Testis (tissue), 3 donors: Measurements from ENCODE around the gene SAP130. TPM values are rescaled to one million over a fixed set of nuclear protein-coding genes. Genes with fewer than 3 reads are reported as not detected.

Experiments
- DNase-seq: peaks from one replicate; pipeline ENCODE4 v3.0.0-alpha.2; 2019
- H3K27ac ChIP-seq, 2 donors: fragments of 200-600 bp; sonication (generic); one replicate each; pipeline ENCODE4 v1.5.1; 2019
- H3K27me3 ChIP-seq: fragments of 200-600 bp; sonication (generic); one replicate; pipeline ENCODE4 v1.5.1; 2019
- H3K36me3 ChIP-seq: fragments of 200-600 bp; sonication (generic); one replicate; pipeline ENCODE4 v1.5.1; 2017; ENCODE audit warnings: low read depth; ENCODE audit errors: missing control alignments
- H3K4me1 ChIP-seq: fragments of 200-600 bp; sonication (generic); one replicate; pipeline ENCODE4 v1.5.1; 2019
- H3K4me3 ChIP-seq, 2 donors: fragments of 200-600 bp; sonication (generic); one replicate each; pipeline ENCODE4 v1.5.1; 2017 to 2019
- H3K9me3 ChIP-seq: fragments of 200-600 bp; sonication (generic); one replicate; pipeline ENCODE4 v1.5.1; 2017
- POLR2A ChIP-seq: fragments of 450-650 bp; IDR thresholded peaks from one replicate; pipeline ENCODE4 v1.6.1; 2017; ENCODE audit warnings: antibody characterized with exemption, mild to moderate bottlenecking, moderate library complexity
- WGBS, 2 donors: methylation state at CpG; one replicate each; pipeline ENCODE4 v1.1.5; 2018; 5-methylcytosine and 5-hydroxymethylcytosine counted together
- intact Hi-C: fragments of 100-400 bp; cut with DNase I; formaldehyde crosslinking; loops from one replicate; pipeline ENCODE4 v1.15.1; 2023; ENCODE audit warnings: low total_unique reads
- polyA plus RNA-seq: library from polyadenylated mRNA; stranded (reverse); fragments of 350-450 nt; fragmentation: Illumina TruSeq; extraction: RNeasy Lipid Tissue Mini Kit (QIAGEN cat#74804); gene quantifications from one replicate; pipeline ENCODE4 v1.2.3, GENCODE V29; 2014; ENCODE audit warnings: low read depth, low replicate concordance; ENCODE audit not compliant: insufficient read depth
- total RNA-seq, 2 donors: library from RNA; depleted of rRNA; stranded (reverse); fragments of >200 nt; gene quantifications; one replicate each; pipeline ENCODE4 v1.2.3, GENCODE V29; 2016
- TF ChIP-seq, protein P1 (sequence below), 3 experiments: fragments of 450-650 bp in 2 of 3; fragments of 200-600 bp in 1 of 3; sonication (generic) in 1 of 3; IDR thresholded peaks; one replicate each; pipeline ENCODE4 v1.5.1; 2016 to 2019; ENCODE audit warnings: antibody characterized with exemption in 3 of 3, mild to moderate bottlenecking in 2 of 3, moderate library complexity in 1 of 3

SAP130 gene
- total and polyA plus RNA-seq, 3 donors from 2014 or later = 82.4 to 129 (median 85.7) TPM

DNA sequence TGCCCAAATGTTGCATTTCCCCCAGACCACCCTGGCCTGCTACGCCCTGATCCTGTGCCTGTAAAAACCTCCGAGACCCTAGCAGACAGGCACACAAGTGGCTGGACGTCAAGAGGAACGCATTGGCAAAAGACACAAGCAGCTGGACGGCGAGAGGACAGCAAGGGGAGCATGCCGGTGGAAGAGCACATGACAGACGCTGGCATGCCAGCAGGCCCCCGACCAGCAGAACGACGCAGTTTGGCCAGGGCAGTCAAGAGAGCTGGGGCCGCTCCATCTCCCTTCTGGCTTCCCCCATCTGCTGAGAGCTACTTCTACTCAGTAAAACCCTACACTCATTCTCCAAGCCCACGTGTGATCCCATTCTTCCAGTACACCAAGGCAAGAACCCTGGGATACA is 42.1 kb downstream of the SAP130 start:
- no peak overlapping the region for H3K4me3 ChIP-seq
- no peak for DNase-seq
- H3K4me1 ChIP-seq = no peaks in the 10 kb centered on the region
- no peak overlapping the region for H3K27ac ChIP-seq
- no peaks in the 10 kb centered on the region for H3K9me3 ChIP-seq
- WGBS, 2 donors = 95 to 96% methylated on average over 13 of the region's 13 CpGs
- H3K36me3 ChIP-seq = no peaks in the 10 kb centered on the region
- H3K27me3 ChIP-seq = no peaks in the 10 kb centered on the region
- no peak for TF ChIP-seq POLR2A
- TF ChIP-seq, protein P1, sequence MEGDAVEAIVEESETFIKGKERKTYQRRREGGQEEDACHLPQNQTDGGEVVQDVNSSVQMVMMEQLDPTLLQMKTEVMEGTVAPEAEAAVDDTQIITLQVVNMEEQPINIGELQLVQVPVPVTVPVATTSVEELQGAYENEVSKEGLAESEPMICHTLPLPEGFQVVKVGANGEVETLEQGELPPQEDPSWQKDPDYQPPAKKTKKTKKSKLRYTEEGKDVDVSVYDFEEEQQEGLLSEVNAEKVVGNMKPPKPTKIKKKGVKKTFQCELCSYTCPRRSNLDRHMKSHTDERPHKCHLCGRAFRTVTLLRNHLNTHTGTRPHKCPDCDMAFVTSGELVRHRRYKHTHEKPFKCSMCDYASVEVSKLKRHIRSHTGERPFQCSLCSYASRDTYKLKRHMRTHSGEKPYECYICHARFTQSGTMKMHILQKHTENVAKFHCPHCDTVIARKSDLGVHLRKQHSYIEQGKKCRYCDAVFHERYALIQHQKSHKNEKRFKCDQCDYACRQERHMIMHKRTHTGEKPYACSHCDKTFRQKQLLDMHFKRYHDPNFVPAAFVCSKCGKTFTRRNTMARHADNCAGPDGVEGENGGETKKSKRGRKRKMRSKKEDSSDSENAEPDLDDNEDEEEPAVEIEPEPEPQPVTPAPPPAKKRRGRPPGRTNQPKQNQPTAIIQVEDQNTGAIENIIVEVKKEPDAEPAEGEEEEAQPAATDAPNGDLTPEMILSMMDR (IDR thresholded peaks at IDR 0.05) = no peak
- intact Hi-C loops = no loop called here

DNA sequence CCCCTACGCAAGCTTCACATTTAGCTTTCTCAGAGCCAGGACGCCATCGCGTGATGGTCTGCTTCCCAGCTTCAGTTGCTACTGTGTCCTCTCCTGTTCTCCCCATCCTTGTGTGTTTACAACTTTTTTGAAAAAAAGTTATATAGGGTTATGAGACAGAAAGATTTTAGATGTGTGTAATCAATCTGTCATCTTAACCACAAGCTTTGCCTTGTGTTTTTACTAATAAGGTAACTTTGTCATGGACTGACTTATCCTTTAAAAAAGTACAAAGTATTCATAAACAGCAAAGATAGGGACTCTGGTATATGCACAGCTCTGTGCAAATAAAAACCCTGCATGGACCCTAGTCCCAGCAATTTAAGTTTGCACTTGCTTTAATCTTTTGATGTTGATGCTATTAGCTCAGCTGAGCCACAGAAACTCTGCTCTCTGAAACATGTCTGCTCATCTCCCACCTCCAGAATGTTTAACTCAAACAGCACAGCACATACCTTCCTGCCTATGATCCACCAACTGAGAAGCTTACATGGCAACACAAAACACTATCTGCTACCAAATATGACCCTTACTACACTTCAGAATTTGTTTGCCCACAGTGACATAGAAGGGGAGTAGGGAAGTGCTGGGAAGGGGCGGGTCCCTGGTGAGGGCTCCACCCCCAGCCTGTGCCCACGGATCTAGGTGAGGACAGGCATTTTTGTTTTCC is 42.7 kb downstream of the SAP130 start:
- TF ChIP-seq, protein P1 (IDR thresholded peaks at IDR 0.05) = no peak
- TF ChIP-seq POLR2A = no peak
- whole genome bisulfite sequencing, 2 donors = 91% methylated on average over 6 of the region's 6 CpGs
- no peaks in the 10 kb centered on the region for H3K36me3 ChIP-seq
- DNase-seq = no peak
- H3K4me3 ChIP-seq = no peak overlapping the region
- H3K27me3 ChIP-seq = no peaks in the 10 kb centered on the region
- H3K9me3 ChIP-seq = no peaks in the 10 kb centered on the region
- intact Hi-C loops = no loop called here
- H3K27ac ChIP-seq = no peak overlapping the region
- H3K4me1 ChIP-seq = no peaks in the 10 kb centered on the region

DNA sequence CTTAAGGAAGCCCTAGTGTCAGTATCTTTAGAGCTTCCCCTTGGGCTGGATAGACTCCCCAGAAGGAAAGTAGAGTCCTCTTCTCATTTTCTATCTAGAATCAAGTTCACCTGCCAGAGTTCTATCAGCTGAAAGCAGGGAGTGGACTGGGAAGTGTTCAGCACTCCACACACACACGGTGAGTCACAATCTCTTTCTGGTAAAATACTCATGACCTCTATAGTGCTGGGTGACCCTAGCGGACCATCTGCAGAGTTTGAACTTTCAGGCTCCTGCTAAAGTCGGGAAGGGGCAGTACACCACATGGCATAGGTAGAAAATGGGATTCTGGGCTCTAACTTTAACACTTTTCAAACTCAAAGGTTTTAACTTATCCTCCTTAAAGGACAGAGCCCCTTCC is 43.3 kb downstream of the SAP130 start:
- Histone ChIP-seq H3K36me3 (no peaks in the 10 kb centered on the region), H3K27me3 (no peaks in the 10 kb centered on the region), H3K27ac (no peak overlapping the region), H3K9me3 (no peaks in the 10 kb centered on the region), H3K4me3 (no peak overlapping the region), H3K4me1 (no peaks in the 10 kb centered on the region)
- intact Hi-C loops = no loop called here
- WGBS, 2 donors = 82 to 84% methylated on average over 3 of the region's 3 CpGs
- DNase-seq = no peak
- TF ChIP-seq, protein P1 (IDR thresholded peaks at IDR 0.05) = no peak
- no peak for TF ChIP-seq POLR2A

DNA sequence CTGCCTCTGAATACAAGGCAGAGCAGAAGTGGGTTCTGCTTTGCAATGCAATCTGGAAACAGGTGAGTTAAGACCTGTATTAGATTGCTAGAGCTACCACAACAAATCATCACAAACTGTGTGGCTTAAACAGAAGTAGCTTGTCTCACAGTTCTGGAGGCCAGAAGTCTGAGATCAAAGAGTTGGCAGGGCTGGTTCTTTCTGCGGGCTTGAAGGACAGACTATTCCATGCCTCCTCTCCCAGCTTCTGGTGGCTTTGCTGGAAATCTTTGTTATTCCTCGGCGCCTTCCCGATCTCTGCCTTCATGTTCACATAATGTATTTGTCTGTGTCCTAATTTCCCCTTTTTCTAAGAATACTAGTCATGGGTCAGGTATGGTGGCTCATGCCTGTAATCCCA is 58.4 kb downstream of the SAP130 start:
- H3K9me3 ChIP-seq = no peaks in the 10 kb centered on the region
- no peaks in the 10 kb centered on the region for H3K36me3 ChIP-seq
- H3K4me3 ChIP-seq = no peak overlapping the region
- no peak overlapping the region for H3K27ac ChIP-seq
- 81 to 90% methylated on average over 4 of the region's 4 CpGs for WGBS, 2 donors
- no peaks in the 10 kb centered on the region for H3K27me3 ChIP-seq
- intact Hi-C loops = no loop called here
- no peak for DNase-seq
- no peak for TF ChIP-seq POLR2A
- TF ChIP-seq, protein P1 (IDR thresholded peaks at IDR 0.05) = no peak
- H3K4me1 ChIP-seq = no peaks in the 10 kb centered on the region
